Thyroid gland (tissue), 4 donors: ENCODE measurements around the gene FIBP.

Experiments
- CTCF ChIP-seq, 6 experiments: fragments of 200-600 bp in 3 of 6; fragments of 450-650 bp in 3 of 6; sonication (generic) in 3 of 6; IDR thresholded peaks; one replicate each; pipeline ENCODE4 v1.5.1; 2016 to 2019; ENCODE audit warnings: antibody characterized with exemption in 6 of 6, mild to moderate bottlenecking in 2 of 6, inconsistent platforms in 1 of 6, moderate library complexity in 1 of 6
- POLR2A ChIP-seq, 2 donors: fragments of 450-650 bp; IDR thresholded peaks; one replicate each; pipeline ENCODE4 v1.6.1; 2017; ENCODE audit warnings: antibody characterized with exemption in 2 of 2, mild to moderate bottlenecking in 2 of 2, moderate library complexity in 1 of 2

- TF ChIP-seq CTCF (IDR thresholded peaks at IDR 0.05) = no peak
- TF ChIP-seq POLR2A (IDR thresholded peaks at IDR 0.05) = no peak
These were observed 20.1 kb downstream of the FIBP start for GRCh38 chr11:65868076-65868667.
